Activated CD8-positive, alpha-beta memory T cell treated with anti-CD3 and anti-CD28 coated beads for 4 hours (primary cell): Measurements from ENCODE around the gene CYP21A2.
"Not testable (repeated sequence)": the region's sequence is repeated elsewhere in the genome, so short reads cannot be mapped to it uniquely, and the experiment has no call there.

Experiments
- DNase-seq, 2 donors: peaks; one replicate each; pipeline ENCODE4 v3.0.0-alpha.2; 2020; ENCODE audit warnings: low read depth in 2 of 2

The CYP21A2 gene

GRCh38 chr6:32037598-32038524 lies at the start of gene CYP21A2:
TSS of gene CYP21A2 (plus strand) at chr6:32038415. CDS start at chr6:32038423, 8 bp downstream.
- not testable (repeated sequence) for DNase-seq

DNA sequence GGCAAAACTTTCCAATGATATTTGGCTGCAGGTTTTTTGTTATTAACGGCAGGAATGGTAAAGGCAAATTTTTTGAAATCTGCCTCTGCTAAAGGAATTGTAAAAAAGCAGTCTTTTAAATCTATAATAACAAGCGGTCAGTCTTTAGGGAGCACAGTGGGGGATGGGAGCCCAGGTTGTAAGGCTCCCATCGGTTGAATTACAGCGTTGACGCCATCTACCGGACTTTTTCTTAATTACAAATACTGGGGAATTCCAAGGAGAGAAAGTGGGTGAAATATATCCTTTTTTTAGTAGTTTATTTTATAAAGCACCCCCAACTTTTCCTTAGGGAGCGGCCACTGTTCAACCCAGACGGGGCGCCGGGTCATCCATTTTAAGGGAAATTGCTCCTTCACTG lies 48.9 kb upstream of the CYP21A2 start:
- DNase-seq: not testable (repeated sequence)

DNA sequence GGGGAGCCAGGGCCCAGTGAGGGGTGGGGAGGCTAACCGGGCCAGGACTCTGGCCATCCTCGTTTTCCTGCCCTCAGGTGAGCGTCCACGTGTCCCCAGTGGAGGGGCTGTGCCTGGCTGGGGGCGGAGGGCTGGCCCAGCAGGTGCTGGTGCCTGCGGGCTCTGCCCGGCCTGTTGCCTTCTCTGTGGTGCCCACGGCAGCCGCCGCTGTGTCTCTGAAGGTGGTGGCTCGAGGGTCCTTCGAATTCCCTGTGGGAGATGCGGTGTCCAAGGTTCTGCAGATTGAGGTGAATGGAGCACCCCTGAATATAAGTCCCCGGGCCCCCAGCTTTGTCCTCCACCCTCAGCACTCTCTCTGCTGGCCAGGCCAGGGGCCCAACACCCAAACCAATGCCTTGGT lies 43.8 kb upstream of the CYP21A2 start:
- DNase-seq: not testable (repeated sequence)

GRCh38 chr6:31996385-31996784 lies 41.8 kb upstream of the CYP21A2 start:
- not testable (repeated sequence) for DNase-seq

DNA sequence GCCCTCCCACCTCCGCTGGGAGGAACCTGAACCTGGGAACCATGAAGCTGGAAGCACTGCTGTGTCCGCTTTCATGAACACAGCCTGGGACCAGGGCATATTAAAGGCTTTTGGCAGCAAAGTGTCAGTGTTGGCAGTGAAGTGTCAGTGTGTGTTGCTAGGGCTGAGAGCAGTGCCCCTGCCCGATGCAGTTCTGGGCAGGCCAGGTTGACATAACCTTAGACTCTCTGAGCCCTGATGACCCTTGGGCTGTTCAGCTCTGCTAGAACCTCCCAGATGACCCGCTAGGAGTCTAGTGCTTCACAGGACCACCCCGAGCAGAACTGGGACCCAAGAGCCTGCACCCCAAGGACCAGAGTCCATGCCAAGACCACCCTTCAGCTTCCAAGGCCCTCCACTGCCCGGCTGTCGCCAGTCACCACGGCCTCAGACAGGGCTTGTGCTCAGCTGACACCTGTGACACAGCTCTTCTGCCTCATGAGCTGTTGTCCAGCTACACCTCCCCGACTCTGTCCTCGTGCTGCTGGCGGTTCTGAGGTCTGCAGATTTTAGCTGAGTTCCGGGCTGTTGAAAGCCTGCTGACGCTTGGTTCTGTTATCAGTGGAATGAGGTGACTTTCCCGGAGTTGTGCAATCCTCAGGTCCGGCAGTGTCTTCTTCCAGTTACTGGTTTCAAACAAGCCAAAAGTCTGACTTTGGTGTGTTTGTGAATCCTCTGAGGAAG lies 35.5 kb upstream of the CYP21A2 start:
- DNase-seq: not testable (repeated sequence)

GRCh38 chr6:32003301-32003700 lies 34.9 kb upstream of the CYP21A2 start:
- DNase-seq: not testable (repeated sequence)

DNA sequence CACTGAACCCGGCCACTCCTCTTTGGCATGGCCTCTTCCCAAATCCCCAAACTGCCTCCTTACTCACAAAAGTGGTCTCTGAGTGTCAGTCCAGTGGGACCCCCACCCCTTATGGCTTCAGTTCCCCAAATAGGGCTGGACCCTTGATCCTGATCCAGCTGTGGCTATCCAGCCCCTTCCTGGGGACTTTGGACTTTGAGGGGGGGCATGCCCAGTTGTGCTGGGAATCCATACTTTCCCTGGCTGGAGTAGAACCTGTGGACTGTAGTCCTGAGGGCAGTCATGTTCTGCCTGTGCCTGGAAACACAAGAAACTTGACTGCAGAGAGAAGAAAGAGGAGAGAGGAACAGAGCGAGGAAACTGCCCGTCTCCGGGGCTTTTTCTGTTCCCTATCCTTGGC lies 33.8 kb upstream of the CYP21A2 start:
- not testable (repeated sequence) for DNase-seq

DNA sequence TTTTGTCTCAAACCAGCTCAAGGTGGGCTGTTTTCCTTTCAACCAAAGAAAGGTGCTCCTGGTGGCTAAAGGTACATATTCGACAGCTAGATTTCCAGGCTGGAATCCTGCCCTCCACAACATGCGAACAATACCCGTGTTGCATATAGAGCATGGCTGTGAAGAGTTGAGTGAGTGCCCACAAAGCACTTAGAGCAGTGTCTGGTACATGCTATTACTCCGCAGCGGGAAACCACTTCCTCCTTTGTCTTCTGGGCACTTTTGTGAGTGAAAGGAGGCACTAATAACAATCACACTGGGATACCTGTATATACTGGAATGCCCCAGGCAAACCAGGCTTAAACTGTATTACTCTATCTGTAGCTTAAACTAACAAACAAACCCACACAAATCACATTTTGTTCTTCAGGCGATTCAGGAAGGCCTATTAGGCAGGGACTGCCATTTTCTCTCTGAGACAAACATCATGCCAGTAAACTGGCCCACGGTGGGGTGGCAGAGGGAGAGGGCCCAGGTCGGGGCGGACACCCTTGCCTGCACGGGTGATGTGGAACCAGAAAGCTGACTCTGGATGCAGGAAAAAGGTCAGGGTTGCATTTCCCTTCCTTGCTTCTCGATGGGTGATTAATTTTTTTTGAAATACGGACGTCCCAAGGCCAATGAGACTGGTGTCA lies 33.2 kb upstream of the CYP21A2 start:
- not testable (repeated sequence) for DNase-seq

DNA sequence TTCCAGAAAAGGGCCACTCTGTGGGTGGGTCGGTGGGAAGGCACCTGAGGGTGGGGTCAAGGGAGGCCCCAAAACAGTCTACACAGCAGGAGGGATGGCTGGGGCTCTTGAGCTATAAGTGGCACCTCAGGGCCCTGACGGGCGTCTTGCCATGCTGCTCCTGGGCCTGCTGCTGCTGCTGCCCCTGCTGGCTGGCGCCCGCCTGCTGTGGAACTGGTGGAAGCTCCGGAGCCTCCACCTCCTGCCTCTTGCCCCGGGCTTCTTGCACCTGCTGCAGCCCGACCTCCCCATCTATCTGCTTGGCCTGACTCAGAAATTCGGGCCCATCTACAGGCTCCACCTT lies 32.7 kb upstream of the CYP21A2 start:
- DNase-seq: not testable (repeated sequence)

- DNase-seq: not testable (repeated sequence)
Observed at GRCh38 chr6:32005991-32006529, 32.2 kb upstream of the CYP21A2 start.

DNA sequence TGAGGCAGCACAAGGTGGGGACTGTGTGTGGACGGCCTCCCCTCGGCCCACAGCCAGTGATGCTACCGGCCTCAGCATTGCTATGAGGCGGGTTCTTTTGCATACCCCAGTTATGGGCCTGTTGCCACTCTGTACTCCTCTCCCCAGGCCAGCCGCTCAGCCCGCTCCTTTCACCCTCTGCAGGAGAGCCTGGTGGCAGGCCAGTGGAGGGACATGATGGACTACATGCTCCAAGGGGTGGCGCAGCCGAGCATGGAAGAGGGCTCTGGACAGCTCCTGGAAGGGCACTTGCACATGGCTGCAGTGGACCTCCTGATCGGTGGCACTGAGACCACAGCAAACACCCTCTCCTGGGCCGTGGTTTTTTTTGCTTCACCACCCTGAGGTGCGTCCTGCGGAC lies 31.1 kb upstream of the CYP21A2 start:
- not testable (repeated sequence) for DNase-seq

DNA sequence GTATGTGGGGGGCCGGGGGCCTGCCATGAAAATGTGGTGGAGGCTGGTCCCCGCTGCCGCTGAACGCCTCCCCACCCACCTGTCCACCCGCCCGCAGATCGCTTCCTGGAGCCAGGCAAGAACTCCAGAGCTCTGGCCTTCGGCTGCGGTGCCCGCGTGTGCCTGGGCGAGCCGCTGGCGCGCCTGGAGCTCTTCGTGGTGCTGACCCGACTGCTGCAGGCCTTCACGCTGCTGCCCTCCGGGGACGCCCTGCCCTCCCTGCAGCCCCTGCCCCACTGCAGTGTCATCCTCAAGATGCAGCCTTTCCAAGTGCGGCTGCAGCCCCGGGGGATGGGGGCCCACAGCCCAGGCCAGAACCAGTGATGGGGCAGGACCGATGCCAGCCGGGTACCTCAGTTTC lies 30.2 kb upstream of the CYP21A2 start:
- not testable (repeated sequence) for DNase-seq

- not testable (repeated sequence) for DNase-seq
Observed at GRCh38 chr6:32008616-32009015, 29.6 kb upstream of the CYP21A2 start.

- not testable (repeated sequence) for DNase-seq
Observed at GRCh38 chr6:32009537-32009936, 28.7 kb upstream of the CYP21A2 start.

GRCh38 chr6:32010856-32011530 lies 27.2 kb upstream of the CYP21A2 start:
- DNase-seq: not testable (repeated sequence)

GRCh38 chr6:32012941-32013617 lies 25.1 kb upstream of the CYP21A2 start:
- not testable (repeated sequence) for DNase-seq

GRCh38 chr6:32013738-32014137 lies 24.5 kb upstream of the CYP21A2 start:
- DNase-seq: not testable (repeated sequence)

DNA sequence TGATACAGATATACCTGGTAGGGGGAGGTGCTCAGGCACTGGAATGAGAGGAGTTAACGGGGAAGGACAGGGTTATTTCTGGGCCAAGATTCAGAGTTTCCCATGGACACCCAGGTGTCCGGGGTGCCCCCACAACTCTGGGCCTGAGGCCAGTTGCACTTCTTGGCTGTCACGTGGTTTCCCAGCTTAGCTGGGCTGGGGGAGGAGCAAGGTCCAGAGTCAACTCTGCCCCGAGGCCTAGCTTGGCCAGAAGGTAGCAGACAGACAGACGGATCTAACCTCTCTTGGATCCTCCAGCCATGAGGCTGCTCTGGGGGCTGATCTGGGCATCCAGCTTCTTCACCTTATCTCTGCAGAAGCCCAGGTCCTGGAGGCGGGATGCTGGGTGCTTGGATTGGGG lies 23.7 kb upstream of the CYP21A2 start, which contains the start of gene C4B:
Gene C4B (plus strand): TSS at position 249 of the 400 bp plus-strand sequence. CDS start 51 bp downstream, at position 300.
- not testable (repeated sequence) for DNase-seq

DNA sequence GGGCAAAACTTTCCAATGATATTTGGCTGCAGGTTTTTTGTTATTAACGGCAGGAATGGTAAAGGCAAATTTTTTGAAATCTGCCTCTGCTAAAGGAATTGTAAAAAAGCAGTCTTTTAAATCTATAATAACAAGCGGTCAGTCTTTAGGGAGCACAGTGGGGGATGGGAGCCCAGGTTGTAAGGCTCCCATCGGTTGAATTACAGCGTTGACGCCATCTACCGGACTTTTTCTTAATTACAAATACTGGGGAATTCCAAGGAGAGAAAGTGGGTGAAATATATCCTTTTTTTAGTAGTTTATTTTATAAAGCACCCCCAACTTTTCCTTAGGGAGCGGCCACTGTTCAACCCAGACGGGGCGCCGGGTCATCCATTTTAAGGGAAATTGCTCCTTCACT lies 16.1 kb upstream of the CYP21A2 start:
- DNase-seq: not testable (repeated sequence)

DNA sequence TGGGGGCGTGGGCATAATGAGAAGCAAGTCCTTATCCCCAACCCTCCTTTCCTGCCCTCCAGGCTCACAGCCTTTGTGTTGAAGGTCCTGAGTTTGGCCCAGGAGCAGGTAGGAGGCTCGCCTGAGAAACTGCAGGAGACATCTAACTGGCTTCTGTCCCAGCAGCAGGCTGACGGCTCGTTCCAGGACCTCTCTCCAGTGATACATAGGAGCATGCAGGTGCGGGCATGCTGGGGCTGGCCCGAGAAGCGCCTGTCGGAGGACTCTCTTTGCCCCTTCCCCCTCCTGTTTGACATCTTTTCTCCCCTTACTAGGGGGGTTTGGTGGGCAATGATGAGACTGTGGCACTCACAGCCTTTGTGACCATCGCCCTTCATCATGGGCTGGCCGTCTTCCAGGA lies 9.6 kb upstream of the CYP21A2 start:
- not testable (repeated sequence) for DNase-seq
